K562 (cell line): Measurements from ENCODE around the gene KRTAP19-4. TPM values are rescaled to one million over a fixed set of nuclear protein-coding genes. Genes with fewer than 3 reads are reported as not detected.

Experiments
- ATF6 ChIP-seq: sonication (generic); formaldehyde crosslinking; IDR thresholded peaks from 2 replicates; pipeline ENCODE4 v1.4.0; 2020; ENCODE audit warnings: mild to moderate bottlenecking, missing genetic modification reagents
- CEBPZ ChIP-seq: fragments of 150-350 bp; IDR thresholded peaks from 2 replicates; pipeline ENCODE4 v1.6.1; 2014; ENCODE audit warnings: low read depth, mild to moderate bottlenecking, low read length, borderline replicate concordance
- CREM ChIP-seq: IDR thresholded peaks from 2 replicates; pipeline ENCODE4 v1.6.1; 2014; ENCODE audit warnings: antibody characterized with exemption, low read depth
- ETS2 ChIP-seq: IDR thresholded peaks from 2 replicates; pipeline ENCODE4 v1.6.1; 2016; ENCODE audit warnings: borderline replicate concordance, missing genetic modification characterization, mild to moderate bottlenecking, moderate library complexity, missing compliant biosample characterization; ENCODE audit not compliant: poor library complexity, severe bottlenecking
- MYNN ChIP-seq, 2 experiments: sonication (generic); formaldehyde crosslinking in 1 of 2; IDR thresholded peaks; 2 replicates each; pipeline versions ENCODE4 v1.5.0 to v1.6.1; 2016 to 2020; ENCODE audit warnings: antibody characterized with exemption in 1 of 2, missing genetic modification reagents in 1 of 2
- RBBP5 ChIP-seq: fragments of 200-600 bp; sonication (generic); IDR thresholded peaks from 2 replicates; pipeline ENCODE4 v1.6.1; 2012; ENCODE audit warnings: borderline replicate concordance, mild to moderate bottlenecking, low read length, control low read depth, inconsistent platforms; ENCODE audit not compliant: insufficient read depth, poor library complexity, severe bottlenecking
- RBM14 ChIP-seq: fragments of 200-400 bp; formaldehyde crosslinking; IDR thresholded peaks from 2 replicates; pipeline ENCODE4 v1.6.1; 2018; ENCODE audit warnings: low read depth, mild to moderate bottlenecking, low read length, moderate library complexity, borderline replicate concordance; ENCODE audit not compliant: insufficient read depth
- SRSF1 ChIP-seq: fragments of 200-400 bp; formaldehyde crosslinking; IDR thresholded peaks from 2 replicates; pipeline ENCODE4 v1.6.1; 2017; ENCODE audit warnings: mild to moderate bottlenecking, low read depth, low read length, moderate library complexity
- ZNF584 ChIP-seq: fragments of 200-800 bp; sonication (Bioruptor generic); IDR thresholded peaks from 2 replicates; pipeline ENCODE4 v1.6.1; 2016; ENCODE audit warnings: low read depth, mild to moderate bottlenecking, missing genetic modification characterization, missing compliant biosample characterization
- ZNF644 ChIP-seq: fragments of 200-800 bp; sonication (Bioruptor generic); IDR thresholded peaks from 2 replicates; pipeline ENCODE4 v1.6.1; 2016; ENCODE audit warnings: low read depth, missing genetic modification characterization, missing compliant biosample characterization
- polyA plus RNA-seq, 8 experiments: library from polyadenylated mRNA; depleted of rRNA in 4 of 8; stranded (reverse) in 5 of 8; unstranded in 3 of 8; fragments of >200 nt; fragmentation: Nextera tagmentation in 2 of 8; fragmentation: Illumina TruSeq in 1 of 8; extraction: Ambion mirVana in 2 of 8; extraction: Trizol in 1 of 8; gene quantifications; 2 replicates each; pipeline versions ENCODE4 v1.2.1 to v1.2.3, GENCODE V29; 2011 to 2014; ENCODE audit warnings: inconsistent platforms in 1 of 8, missing spikeins in 1 of 8
- total RNA-seq, 7 experiments: library from RNA; depleted of rRNA in 6 of 7; stranded (reverse); fragments of >200 nt in 6 of 7; fragmentation: Illumina TruSeq in 2 of 7; extraction: Trizol in 2 of 7; gene quantifications; 2 replicates each; pipeline versions ENCODE4 v1.2.1 to v1.2.3, GENCODE V29; 2011 to 2021; ENCODE audit warnings: low replicate concordance in 1 of 7

The KRTAP19-4 gene
- total and polyA plus RNA-seq, 9 of the 15 experiments (the other 6 are each of a cell fraction or from before 2014, with no cell fraction given), result not detected

- TF ChIP-seq ATF6 (CRISPR knock-in tag) (no peak), ZNF644 (tag) (no peak), CREM (no peak), ETS2 (tag) (no peak), MYNN (IDR thresholded peaks at IDR 0.05) (no peak), MYNN (CRISPR knock-in tag; IDR thresholded peaks at IDR 0.05) (no peak), SRSF1 (no peak), CEBPZ (no peak), RBBP5 (no peak), RBM14 (no peak), ZNF584 (CRISPR knock-in tag) (no peak)
Measured at GRCh38 chr21:30468900-30469714, 27.9 kb downstream of the KRTAP19-4 start (continued).
